ENCODE data around the gene ASB13.
"Not testable (repeated sequence)": the region's sequence is repeated elsewhere in the genome, so short reads cannot be mapped to it uniquely, and the experiment has no call there.

Gene ASB13

GRCh38 chr10:5604236-5604925 is 62.0 kb downstream of the ASB13 start:
- no peak for DNase-seq

GRCh38 chr10:5603848-5604170 is 62.6 kb downstream of the ASB13 start:
- no peak for DNase-seq

- DNase-seq: no peak
Observed at GRCh38 chr10:5603091-5603847, 63.1 kb downstream of the ASB13 start.

- no peak for DNase-seq
Observed at GRCh38 chr10:5601826-5602495, 64.4 kb downstream of the ASB13 start.

GRCh38 chr10:5600908-5601307 is 65.5 kb downstream of the ASB13 start:
- no peak for DNase-seq

GRCh38 chr10:5599613-5600520 is 66.5 kb downstream of the ASB13 start:
- DNase-seq: no peak

- no peak for DNase-seq
Observed at GRCh38 chr10:5598085-5598690, 68.2 kb downstream of the ASB13 start.

GRCh38 chr10:5596611-5597341 is 69.6 kb downstream of the ASB13 start:
- DNase-seq: no peak

GRCh38 chr10:5595994-5596471 is 70.4 kb downstream of the ASB13 start:
- no peak for DNase-seq

- DNase-seq: no peak
Observed at GRCh38 chr10:5595591-5595990, 70.8 kb downstream of the ASB13 start.

GRCh38 chr10:5595095-5595494 is 71.3 kb downstream of the ASB13 start:
- no peak for DNase-seq

- no peak for DNase-seq
Observed at GRCh38 chr10:5594271-5595049, 71.9 kb downstream of the ASB13 start.

GRCh38 chr10:5593347-5593746 is 73.0 kb downstream of the ASB13 start:
- not testable (repeated sequence) for DNase-seq

- DNase-seq: no peak
Observed at GRCh38 chr10:5592070-5592469, 74.3 kb downstream of the ASB13 start.

- DNase-seq: no peak
Observed at GRCh38 chr10:5591336-5591824, 75.0 kb downstream of the ASB13 start.

GRCh38 chr10:5590816-5591215 is 75.6 kb downstream of the ASB13 start:
- no peak for DNase-seq

- no peak for DNase-seq
Observed at GRCh38 chr10:5589661-5590511, 76.5 kb downstream of the ASB13 start.

- DNase-seq: no peak
Observed at GRCh38 chr10:5589011-5589660, 77.3 kb downstream of the ASB13 start.
